Lung (tissue), 16 donors: ENCODE measurements around the gene FAM210A. TPM values are rescaled to one million over a fixed set of nuclear protein-coding genes. Genes with fewer than 3 reads are reported as not detected.

Experiments
- ATAC-seq: fragments of 200-7000 bp; cut with Tn5 transposase; one replicate; pipeline ENCODE4 v1.9.1; 2020; ENCODE audit warnings: moderate number of reproducible peaks; ENCODE audit not compliant: insufficient read depth, low FRiP score
- DNase-seq, 3 donors: peaks; one replicate each; pipeline ENCODE4 v3.0.0-alpha.2; 2013 to 2017
- H3K27ac ChIP-seq, 2 donors: one replicate each; pipeline ENCODE4 v1.5.1; 2013; ENCODE audit warnings: mild to moderate bottlenecking in 2 of 2, moderate library complexity in 2 of 2, control low read depth in 1 of 2, inconsistent platforms in 1 of 2, low read depth in 1 of 2, low read length in 1 of 2
- H3K27me3 ChIP-seq, 3 donors: one replicate each; pipeline ENCODE4 v1.5.1; 2013; ENCODE audit warnings: low read length in 2 of 3; ENCODE audit not compliant: control insufficient read depth in 3 of 3, insufficient read depth in 3 of 3
- H3K36me3 ChIP-seq, 4 donors: one replicate each; pipeline ENCODE4 v1.5.1; 2013; ENCODE audit warnings: low read length in 4 of 4, mild to moderate bottlenecking in 1 of 4, moderate library complexity in 1 of 4; ENCODE audit not compliant: control insufficient read depth in 4 of 4, insufficient read depth in 4 of 4
- H3K4me1 ChIP-seq, 5 donors: one replicate each; pipeline ENCODE4 v1.5.1; 2013; ENCODE audit warnings: low read length in 5 of 5, mild to moderate bottlenecking in 2 of 5, moderate library complexity in 1 of 5; ENCODE audit not compliant: control insufficient read depth in 5 of 5, insufficient read depth in 5 of 5
- H3K4me3 ChIP-seq: one replicate; pipeline ENCODE4 v1.5.1; 2013; ENCODE audit warnings: mild to moderate bottlenecking, control low read depth, moderate library complexity
- H3K9ac ChIP-seq, 2 donors: one replicate each; pipeline ENCODE4 v1.5.1; 2013; ENCODE audit warnings: low read length in 2 of 2, control low read depth in 1 of 2; ENCODE audit not compliant: insufficient read depth in 1 of 2
- H3K9me3 ChIP-seq, 4 donors: one replicate each; pipeline ENCODE4 v1.5.1; 2013; ENCODE audit warnings: low read length in 3 of 4, mild to moderate bottlenecking in 1 of 4, moderate library complexity in 1 of 4; ENCODE audit not compliant: control insufficient read depth in 4 of 4, insufficient read depth in 3 of 4
- CTCF ChIP-seq: IDR thresholded peaks from 2 replicates; pipeline ENCODE4 v1.5.1; 2012; ENCODE audit warnings: mild to moderate bottlenecking; ENCODE audit errors: control extremely low read depth, extremely low read depth
- WGBS, 2 donors: extraction: QIAGEN DNeasy Blood & Tissue Kit; methylation state at CpG; one replicate each; pipeline ENCODE4 v1.1.7; 2013; 5-methylcytosine and 5-hydroxymethylcytosine counted together
- long read RNA-seq, 5 donors: transcript quantifications; one replicate each; lab custom pipeline, GENCODE V29; 2026
- polyA plus RNA-seq, 2 donors: library from polyadenylated mRNA; stranded (reverse); fragments of 200-250 nt; gene quantifications; one replicate each; pipeline ENCODE4 v1.2.1, GENCODE V29; 2013
- total RNA-seq, 2 donors: library from RNA; depleted of rRNA in 1 of 2; stranded (reverse); fragments of >200 nt in 1 of 2; gene quantifications; one replicate each; pipeline ENCODE4 v1.2.1, GENCODE V29; 2014 to 2021
- donor health status: control.
- donor health status: control.
- donor health status: Bipolar disorder and iron deficiency.
- donor health status: healthy.
- donor health status: DM: yes; HTN: yes; CAD: no.

FAM210A gene, protein sequence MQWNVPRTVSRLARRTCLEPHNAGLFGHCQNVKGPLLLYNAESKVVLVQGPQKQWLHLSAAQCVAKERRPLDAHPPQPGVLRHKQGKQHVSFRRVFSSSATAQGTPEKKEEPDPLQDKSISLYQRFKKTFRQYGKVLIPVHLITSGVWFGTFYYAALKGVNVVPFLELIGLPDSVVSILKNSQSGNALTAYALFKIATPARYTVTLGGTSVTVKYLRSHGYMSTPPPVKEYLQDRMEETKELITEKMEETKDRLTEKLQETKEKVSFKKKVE
- total RNA-seq (10 to 100 TPM in 1 of 2 donors, 1 to 10 TPM in 1; 9.4 to 20.2 TPM), polyA plus RNA-seq (1 to 10 TPM; 4.2 to 7.3 TPM)
- long read RNA-seq, donor 1, full-length matches to known transcripts, result 3 of 3 reads
- long read RNA-seq, donor 1, partial matches to known transcripts, result 0 of 3 reads
- long read RNA-seq, donor 1, other reads (novel, unspliced or antisense), result 0 of 3 reads
- long read RNA-seq, donor 2, full-length matches to known transcripts, result 2 of 2 reads
- long read RNA-seq, donor 2, partial matches to known transcripts, result 0 of 2 reads
- long read RNA-seq, donor 2, other reads (novel, unspliced or antisense), result 0 of 2 reads
- long read RNA-seq, donor 3, full-length matches to known transcripts, result 8 of 8 reads
- long read RNA-seq, donor 3, partial matches to known transcripts, result 0 of 8 reads
- long read RNA-seq, donor 3, other reads (novel, unspliced or antisense), result 0 of 8 reads
- long read RNA-seq, donor 4, full-length matches to known transcripts, result 2 of 2 reads
- long read RNA-seq, donor 4, partial matches to known transcripts, result 0 of 2 reads
- long read RNA-seq, donor 4, other reads (novel, unspliced or antisense), result 0 of 2 reads
- long read RNA-seq, donor 5, full-length matches to known transcripts, result 5 of 28 reads
- long read RNA-seq, donor 5, partial matches to known transcripts, result 0 of 28 reads
- long read RNA-seq, donor 5, other reads (novel, unspliced or antisense), result 23 of 28 reads

DNA sequence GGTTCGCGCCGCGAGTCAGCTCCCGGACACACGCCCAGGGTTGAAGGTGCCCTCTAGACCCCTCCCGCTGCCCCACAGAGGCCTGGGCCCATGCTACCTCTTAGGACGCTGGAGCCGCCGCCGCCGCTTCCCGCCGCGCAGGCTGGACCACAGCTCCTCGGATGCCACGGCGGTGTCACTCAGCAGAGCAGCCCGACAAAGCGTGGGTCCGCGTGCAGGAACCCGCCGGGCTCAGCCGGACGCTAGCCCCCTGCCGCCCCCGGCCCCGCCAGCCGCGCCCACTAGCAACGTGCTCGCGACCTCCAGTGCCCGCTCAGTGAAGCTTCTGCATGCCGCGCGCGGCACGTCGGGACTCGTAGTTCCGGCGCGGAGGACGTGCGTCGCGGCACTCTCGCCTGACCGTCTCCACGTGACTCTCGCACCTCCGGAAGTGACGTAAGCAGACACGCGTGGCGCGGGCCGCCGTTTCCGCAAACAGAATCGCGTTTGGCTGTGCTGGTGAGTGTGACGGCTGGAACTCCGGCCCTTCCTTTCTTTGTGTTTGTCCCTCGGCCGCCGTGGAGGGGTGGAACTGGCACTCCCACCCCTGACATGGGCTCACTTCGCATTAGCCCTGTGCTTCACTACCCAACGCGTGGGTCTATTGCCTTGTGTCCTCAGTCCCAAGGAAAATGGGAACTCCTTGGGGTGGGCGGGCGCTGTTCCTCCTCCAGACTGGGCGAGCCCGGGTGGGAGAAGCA lies at the start of gene FAM210A, which contains the start of gene RNMT:
TSS of gene FAM210A (minus strand) at position 327 of the 740 bp plus-strand sequence. CDS start 44,481 bp downstream, outside the sequence.
TSS of gene RNMT (plus strand) at position 442 of the 740 bp plus-strand sequence. CDS start 4,845 bp downstream, outside the sequence.
- DNase-seq (peak; percentile 97 to 99 (median 97)), ATAC-seq (peak; percentile 95)
- Histone ChIP-seq H3K9ac (peak within 1 kb of the TSS; percentile 96 to 97), H3K27me3 (no peaks in the 10 kb centered on the region), H3K4me1 (peaks cover 0 to 16% (median 7%) of the 10 kb centered on the region in 5 donors), H3K36me3 (peaks cover 0 to 5% (median 0%) of the 10 kb centered on the region in 4 donors), H3K27ac (peak within 1 kb of the TSS; percentile 91 to 98), H3K9me3 (no peaks in the 10 kb centered on the region), H3K4me3 (peak within 1 kb of the TSS; percentile 88)
- WGBS, 2 donors, result 0 to 1% methylated on average over 73 to 76 of the region's 76 CpGs
- TF ChIP-seq CTCF, result peak; percentile 7

DNA sequence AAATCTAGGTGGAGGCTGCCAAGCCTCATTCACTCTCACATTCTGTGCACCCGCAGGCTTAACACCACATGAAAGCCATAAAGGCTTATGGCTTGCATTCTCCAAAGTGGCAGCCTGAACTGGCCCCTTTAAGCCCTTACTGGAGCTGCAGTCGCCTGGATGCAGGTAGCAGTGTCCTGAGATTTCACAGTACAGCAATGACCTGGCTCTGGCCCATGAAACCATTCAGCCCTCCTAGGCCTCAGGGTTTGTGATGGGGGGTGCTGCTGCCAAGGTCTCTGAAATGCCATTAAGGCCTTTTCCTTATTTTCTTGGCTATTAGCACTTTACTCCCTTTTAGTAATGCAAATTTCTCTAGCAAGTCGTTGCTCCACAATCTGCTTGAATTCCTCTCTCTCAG lies 48.7 kb upstream of the FAM210A start:
- 72 to 78% methylated on average over 3 of the region's 3 CpGs for WGBS, 2 donors
- DNase-seq (no peak), ATAC-seq (no peak)
- Histone ChIP-seq H3K9me3 (peaks cover 0 to 4% (median 0%) of the 10 kb centered on the region in 4 donors), H3K9ac (no peak overlapping the region), H3K27me3 (peaks cover 0 to 18% (median 0%) of the 10 kb centered on the region in 3 donors), H3K4me1 (no peaks in the 10 kb centered on the region), H3K4me3 (no peak overlapping the region), H3K36me3 (no peaks in the 10 kb centered on the region), H3K27ac (no peak overlapping the region)
- TF ChIP-seq CTCF, result no peak

DNA sequence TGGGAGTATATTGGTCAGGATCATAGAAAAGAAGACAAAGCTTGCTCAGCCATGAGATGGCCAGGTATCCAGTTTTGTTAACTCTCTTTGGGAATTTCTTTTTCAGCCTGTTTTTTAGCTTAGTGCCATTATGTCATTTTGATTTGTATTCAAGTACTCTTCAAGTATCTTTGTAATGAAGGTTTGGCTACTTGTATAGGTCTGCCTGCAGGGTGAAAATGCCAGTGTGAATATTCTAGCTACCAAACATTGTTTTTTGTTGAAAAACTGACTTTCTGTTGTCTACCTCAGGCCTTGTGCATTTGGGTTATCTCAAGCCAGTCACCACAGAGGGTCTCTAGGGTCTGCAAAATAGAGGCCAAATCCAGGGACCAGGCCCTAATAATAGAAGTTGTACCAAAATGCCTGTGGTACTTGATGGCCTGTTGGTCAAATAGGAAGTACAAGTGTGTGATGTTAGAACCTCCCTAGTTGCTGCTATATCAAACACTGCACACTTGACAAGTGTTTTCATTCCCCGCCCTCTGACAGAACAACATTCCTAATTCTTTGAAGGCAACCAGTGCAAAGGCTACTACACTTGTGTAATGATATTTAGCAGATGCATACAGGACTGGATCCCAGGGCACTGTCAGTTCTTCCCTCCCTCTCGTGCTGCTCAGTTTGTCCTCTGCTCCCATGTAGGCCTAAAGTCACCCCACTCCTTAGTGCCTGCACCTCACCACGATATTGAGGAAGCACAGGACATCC lies 36.5 kb upstream of the FAM210A start:
- ATAC-seq, result no peak

More for the DNA sequence above, 36.5 kb upstream of the FAM210A start:
- peak in 1 of 3 donors; percentile 16 for DNase-seq
- Histone ChIP-seq H3K27ac (no peak overlapping the region), H3K4me3 (no peak overlapping the region), H3K9me3 (peaks cover 0 to 15% (median 1%) of the 10 kb centered on the region in 4 donors), H3K36me3 (peaks cover 3 to 11% (median 5%) of the 10 kb centered on the region in 4 donors), H3K9ac (no peak overlapping the region), H3K4me1 (peaks cover 0 to 3% (median 0%) of the 10 kb centered on the region in 5 donors), H3K27me3 (peaks cover 0 to under 1% (median 0%) of the 10 kb centered on the region in 3 donors)
- 78 to 93% methylated on average over 3 of the region's 3 CpGs for WGBS, 2 donors
- TF ChIP-seq CTCF, result no peak
